ENCODE data around the gene MKNK2.

- TF ChIP-seq CTCF (optimal IDR thresholded peaks at IDR 0.05 in 1 of 3, IDR thresholded peaks at IDR 0.05 in 1 of 3, conservative IDR thresholded peaks at IDR 0.05 in 1 of 3; ENCODE audit: extremely low read depth in 1 of 3, insufficient read depth in 2 of 3, low read length in 3 of 3): no peak
- no peak for TF ChIP-seq EZH2 (IDR thresholded peaks at IDR 0.05; ENCODE audit: low read length)
Measured at GRCh38 chr19:2043961-2044708, 6.9 kb downstream of the MKNK2 start.
